Upper lobe of left lung (tissue), 6 donors: Measurements from ENCODE around the gene ARHGAP24. TPM values are rescaled to one million over a fixed set of nuclear protein-coding genes. Genes with fewer than 3 reads are reported as not detected.

ENCODE experiments used
- ATAC-seq, 2 donors: fragments of 200-7000 bp; cut with Tn5 transposase; one replicate each; pipeline ENCODE4 v1.9.1; 2022; ENCODE audit warnings: mild to moderate bottlenecking in 2 of 2, moderate library complexity in 2 of 2; ENCODE audit not compliant: low FRiP score in 2 of 2
- DNase-seq, 2 donors: peaks; one replicate each; pipeline ENCODE4 v3.0.0-alpha.2; 2019 to 2020
- H3K27ac ChIP-seq, 4 donors: fragments of 200-600 bp; sonication (generic); one replicate each; pipeline ENCODE4 v1.5.1; 2016 to 2019
- H3K27me3 ChIP-seq, 4 donors: fragments of 200-600 bp; sonication (generic); one replicate each; pipeline ENCODE4 v1.5.1; 2017 to 2019
- H3K36me3 ChIP-seq, 4 donors: fragments of 200-600 bp; sonication (generic); one replicate each; pipeline ENCODE4 v1.5.1; 2016 to 2019
- H3K4me1 ChIP-seq, 4 donors: fragments of 200-600 bp; sonication (generic); one replicate each; pipeline ENCODE4 v1.5.1; 2018 to 2019
- H3K4me3 ChIP-seq, 4 donors: fragments of 200-600 bp; sonication (generic); one replicate each; pipeline ENCODE4 v1.5.1; 2017 to 2019; ENCODE audit warnings: mild to moderate bottlenecking in 2 of 4, moderate library complexity in 1 of 4
- H3K9me3 ChIP-seq, 4 donors: fragments of 200-600 bp; sonication (generic); one replicate each; pipeline ENCODE4 v1.5.1; 2018 to 2019
- EP300 ChIP-seq, 4 donors: sonication (generic); formaldehyde crosslinking; IDR thresholded peaks; one replicate each; pipeline ENCODE4 v1.5.1; 2017; ENCODE audit warnings: antibody characterized with exemption in 4 of 4, control low read depth in 2 of 4
- POLR2A ChIP-seq, 4 donors: fragments of 450-650 bp; IDR thresholded peaks; one replicate each; pipeline ENCODE4 v1.5.1; 2016 to 2017; ENCODE audit warnings: antibody characterized with exemption in 4 of 4, mild to moderate bottlenecking in 2 of 4
- POLR2AphosphoS5 ChIP-seq, 2 donors: sonication (generic); formaldehyde crosslinking; IDR thresholded peaks; one replicate each; pipeline ENCODE4 v1.5.1; 2017; ENCODE audit warnings: antibody characterized with exemption in 2 of 2
- WGBS, 2 donors: methylation state at CpG; one replicate each; pipeline ENCODE4 v1.1.5; 2017 to 2018; 5-methylcytosine and 5-hydroxymethylcytosine counted together
- total RNA-seq, 6 donors: library from RNA; depleted of rRNA in 4 of 6; stranded (reverse); fragments of >200 nt in 4 of 6; gene quantifications; one replicate each; pipeline versions ENCODE4 v1.1.0 to v1.2.1, GENCODE V29; 2016 to 2021
- TF ChIP-seq, protein P1 (sequence below), 6 experiments: fragments of 450-650 bp in 4 of 6; fragments of 200-600 bp in 2 of 6; sonication (generic) in 2 of 6; IDR thresholded peaks; one replicate each; pipeline ENCODE4 v1.5.1; 2016 to 2019; ENCODE audit warnings: antibody characterized with exemption in 6 of 6
- donor health status: DM: no; HTN: no; CAD: no; lungs with moderate emphysema.
- donor health status: DM: no; HTN: yes; CAD: no; lungs with severe emphysema.

ARHGAP24 gene
- total RNA-seq, 6 donors from 2014 or later: 26.4 to 92.2 (median 52.4) TPM

DNA sequence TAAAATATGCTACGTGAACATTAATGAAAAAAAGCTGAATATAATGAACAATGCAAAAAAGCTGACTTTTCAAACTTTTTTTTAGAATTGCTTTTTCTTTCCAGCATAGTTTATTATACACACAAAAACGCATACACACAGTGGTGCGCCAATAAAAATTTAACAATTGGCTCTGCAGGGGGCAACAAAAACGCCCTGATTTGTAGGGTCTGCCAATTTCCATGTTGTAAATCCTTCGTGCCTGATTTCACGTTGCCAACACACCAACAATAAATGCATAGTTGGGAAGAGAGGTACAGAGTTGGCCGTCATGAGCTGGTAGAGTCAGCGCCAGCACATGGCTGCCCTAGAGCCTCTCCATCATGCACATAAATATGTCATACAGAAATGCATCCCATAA, 551.8 kb downstream of the ARHGAP24 start:
- 89 to 90% methylated on average over 8 of the region's 8 CpGs for WGBS, 2 donors

DNA sequence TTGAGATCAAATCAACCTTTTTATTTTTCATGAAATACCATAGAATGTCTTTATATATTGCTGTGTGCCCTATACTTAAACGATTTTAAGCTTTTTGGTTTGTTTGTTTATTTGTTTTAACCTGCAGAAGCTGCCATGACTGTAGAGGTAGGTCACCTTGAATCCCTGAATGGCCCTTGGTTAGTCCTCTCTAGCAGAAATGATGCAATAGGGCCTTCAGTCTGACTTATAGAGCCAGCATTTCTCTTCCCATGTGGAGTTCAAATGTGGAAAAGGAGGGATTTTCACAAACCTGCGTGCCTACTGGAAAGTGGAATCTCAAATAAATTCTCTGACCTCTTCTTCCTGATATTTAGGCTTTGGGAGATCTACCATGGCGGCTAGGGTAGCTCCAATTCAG, 557.0 kb downstream of the ARHGAP24 start:
- ATAC-seq (no peak), DNase-seq (no peak)
- Histone ChIP-seq H3K9me3 (no peaks in the 10 kb centered on the region), H3K27ac (peak overlapping the region in 2 of 4 donors; percentile 67 to 73), H3K36me3 (no peaks in the 10 kb centered on the region), H3K4me1 (peaks cover 15 to 21% (median 18%) of the 10 kb centered on the region in 4 donors), H3K4me3 (no peak overlapping the region), H3K27me3 (no peaks in the 10 kb centered on the region)
- 72 to 81% methylated on average over 3 of the region's 3 CpGs for WGBS, 2 donors
- TF ChIP-seq POLR2A (IDR thresholded peaks at IDR 0.05) (no peak), POLR2AphosphoS5 (IDR thresholded peaks at IDR 0.05) (no peak), EP300 (IDR thresholded peaks at IDR 0.05) (no peak)
- TF ChIP-seq, protein P1, sequence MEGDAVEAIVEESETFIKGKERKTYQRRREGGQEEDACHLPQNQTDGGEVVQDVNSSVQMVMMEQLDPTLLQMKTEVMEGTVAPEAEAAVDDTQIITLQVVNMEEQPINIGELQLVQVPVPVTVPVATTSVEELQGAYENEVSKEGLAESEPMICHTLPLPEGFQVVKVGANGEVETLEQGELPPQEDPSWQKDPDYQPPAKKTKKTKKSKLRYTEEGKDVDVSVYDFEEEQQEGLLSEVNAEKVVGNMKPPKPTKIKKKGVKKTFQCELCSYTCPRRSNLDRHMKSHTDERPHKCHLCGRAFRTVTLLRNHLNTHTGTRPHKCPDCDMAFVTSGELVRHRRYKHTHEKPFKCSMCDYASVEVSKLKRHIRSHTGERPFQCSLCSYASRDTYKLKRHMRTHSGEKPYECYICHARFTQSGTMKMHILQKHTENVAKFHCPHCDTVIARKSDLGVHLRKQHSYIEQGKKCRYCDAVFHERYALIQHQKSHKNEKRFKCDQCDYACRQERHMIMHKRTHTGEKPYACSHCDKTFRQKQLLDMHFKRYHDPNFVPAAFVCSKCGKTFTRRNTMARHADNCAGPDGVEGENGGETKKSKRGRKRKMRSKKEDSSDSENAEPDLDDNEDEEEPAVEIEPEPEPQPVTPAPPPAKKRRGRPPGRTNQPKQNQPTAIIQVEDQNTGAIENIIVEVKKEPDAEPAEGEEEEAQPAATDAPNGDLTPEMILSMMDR (IDR thresholded peaks at IDR 0.05): no peak

More for the DNA sequence above, 551.8 kb downstream of the ARHGAP24 start:
- TF ChIP-seq POLR2AphosphoS5 (IDR thresholded peaks at IDR 0.05) (no peak), POLR2A (IDR thresholded peaks at IDR 0.05) (no peak)
- TF ChIP-seq, protein P1 (IDR thresholded peaks at IDR 0.05): no peak
- Histone ChIP-seq H3K27ac (no peak overlapping the region), H3K27me3 (no peaks in the 10 kb centered on the region), H3K9me3 (no peaks in the 10 kb centered on the region), H3K36me3 (no peaks in the 10 kb centered on the region), H3K4me1 (peaks cover 0 to 1% (median 0%) of the 10 kb centered on the region in 4 donors), H3K4me3 (no peak overlapping the region)
- ATAC-seq (no peak), DNase-seq (no peak)

DNA sequence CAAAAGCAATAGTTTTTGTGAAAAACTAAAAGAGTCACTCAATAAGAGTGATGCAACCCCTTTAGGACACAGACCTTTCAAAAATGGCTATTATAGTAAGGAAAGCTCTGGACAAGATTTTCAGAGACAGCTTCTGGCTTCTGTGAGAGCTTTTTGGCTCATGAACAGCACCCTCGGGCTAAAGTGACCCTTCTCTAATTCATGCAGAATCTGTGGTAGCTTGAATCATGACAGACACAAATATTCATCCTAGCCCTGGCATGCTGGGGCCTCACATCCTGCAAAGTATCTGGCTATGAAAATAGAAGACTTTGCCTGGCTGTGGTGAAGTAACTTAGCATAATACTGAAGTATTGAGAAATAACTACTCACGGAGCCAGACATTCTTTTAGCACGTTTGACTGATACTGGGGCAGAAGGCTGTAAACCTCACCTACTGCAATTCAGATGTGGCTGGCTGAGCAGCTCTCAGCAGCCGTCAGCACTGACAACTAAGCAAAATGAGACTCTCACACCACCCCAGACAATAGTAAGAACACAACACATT, 557.6 kb downstream of the ARHGAP24 start:
- Histone ChIP-seq H3K27me3 (no peaks in the 10 kb centered on the region), H3K36me3 (no peaks in the 10 kb centered on the region), H3K9me3 (no peaks in the 10 kb centered on the region), H3K27ac (peak overlapping the region; percentile 42 to 75 (median 70)), H3K4me3 (no peak overlapping the region), H3K4me1 (peaks cover 15 to 21% (median 18%) of the 10 kb centered on the region in 4 donors)
- TF ChIP-seq POLR2A (IDR thresholded peaks at IDR 0.05) (no peak), POLR2AphosphoS5 (IDR thresholded peaks at IDR 0.05) (no peak), EP300 (IDR thresholded peaks at IDR 0.05) (no peak)
- TF ChIP-seq, protein P1 (IDR thresholded peaks at IDR 0.05): no peak
- DNase-seq (peak in 1 of 2 donors; percentile 26), ATAC-seq (peak; percentile 79 to 88)
- WGBS, 2 donors: 20 to 27% methylated on average over 4 of the region's 4 CpGs

DNA sequence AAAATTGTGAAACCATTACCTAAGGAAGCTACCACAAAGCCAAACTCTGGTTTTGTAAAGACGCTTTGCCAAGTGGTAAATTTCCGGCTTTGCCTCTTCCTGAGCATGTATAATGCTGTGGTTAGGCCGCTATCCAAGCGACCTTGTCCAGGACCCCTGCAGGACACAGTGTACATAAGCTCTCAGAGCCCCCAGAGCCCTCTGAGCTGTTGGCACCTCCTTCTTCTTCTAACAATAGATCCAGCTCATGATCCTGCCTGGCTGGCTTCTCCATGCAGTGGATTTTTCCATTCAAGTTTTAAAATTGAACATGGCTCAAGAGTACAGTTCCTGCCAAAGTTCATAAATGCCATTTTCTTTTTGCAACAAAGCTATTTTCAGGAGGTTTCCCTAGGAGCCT, 558.2 kb downstream of the ARHGAP24 start:
- Histone ChIP-seq H3K27ac (peak overlapping the region; percentile 42 to 75 (median 70)), H3K4me1 (peaks cover 15 to 21% (median 18%) of the 10 kb centered on the region in 4 donors), H3K9me3 (no peaks in the 10 kb centered on the region), H3K4me3 (no peak overlapping the region), H3K36me3 (no peaks in the 10 kb centered on the region), H3K27me3 (no peaks in the 10 kb centered on the region)
- TF ChIP-seq POLR2A (IDR thresholded peaks at IDR 0.05): no peak
- no peak for TF ChIP-seq POLR2AphosphoS5 (IDR thresholded peaks at IDR 0.05)
- TF ChIP-seq, protein P1 (IDR thresholded peaks at IDR 0.05): no peak
- TF ChIP-seq EP300 (IDR thresholded peaks at IDR 0.05): no peak
- DNase-seq: peak in 1 of 2 donors; percentile 39
- 24 to 25% methylated on average over 4 of the region's 4 CpGs for WGBS, 2 donors
- ATAC-seq: peak; percentile 72 to 84

DNA sequence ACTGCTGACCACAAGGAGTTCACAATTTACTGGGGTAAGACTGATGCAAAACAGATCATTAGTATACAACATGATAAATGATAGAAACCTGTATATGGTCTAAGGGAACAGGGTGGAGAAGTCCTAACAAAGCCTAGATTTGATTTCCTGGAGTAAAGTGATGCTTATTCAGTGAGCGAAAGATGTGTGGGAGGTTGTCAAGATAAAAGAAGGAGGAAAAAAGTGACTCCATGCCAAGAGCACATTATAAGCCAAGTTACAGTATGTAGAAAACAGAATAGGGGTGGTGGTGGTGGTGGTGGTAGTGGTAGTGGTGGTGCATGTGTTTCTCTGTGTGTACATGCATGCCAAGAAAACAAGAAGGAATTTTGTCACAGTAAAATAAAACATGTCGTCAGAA, 559.7 kb downstream of the ARHGAP24 start:
- no peaks in the 10 kb centered on the region for H3K27me3 ChIP-seq
- H3K4me1 ChIP-seq: peaks cover 15 to 21% (median 18%) of the 10 kb centered on the region in 4 donors
- H3K9me3 ChIP-seq: no peaks in the 10 kb centered on the region
- no peak overlapping the region for H3K4me3 ChIP-seq
- H3K27ac ChIP-seq: no peak overlapping the region
- no peak for ATAC-seq
- 79 to 81% methylated on average over 2 of the region's 2 CpGs for WGBS, 2 donors
- no peaks in the 10 kb centered on the region for H3K36me3 ChIP-seq
- TF ChIP-seq, protein P1 (IDR thresholded peaks at IDR 0.05): no peak
- TF ChIP-seq EP300 (IDR thresholded peaks at IDR 0.05) (no peak), POLR2AphosphoS5 (IDR thresholded peaks at IDR 0.05) (no peak), POLR2A (IDR thresholded peaks at IDR 0.05) (no peak)
- DNase-seq: no peak
